Natural killer cell (primary cell): ENCODE measurements around the gene RAI2. TPM values are rescaled to one million over a fixed set of nuclear protein-coding genes. Genes with fewer than 3 reads are reported as not detected.

ENCODE experiments used
- ATAC-seq, 3 donors: fragments of 150-1000 bp in 2 of 3; fragments of 200-7000 bp in 1 of 3; cut with Tn5 transposase; 1 replicate in 1 of 3; 2 replicates in 2 of 3; pipeline ENCODE4 v1.10.0; 2021; ENCODE audit warnings: mild to moderate bottlenecking in 2 of 3, moderate library complexity in 2 of 3
- DNase-seq, 2 donors: peaks; one replicate each; pipeline versions ENCODE4 v3.0.0 to v3.0.0-alpha.2; 2013 to 2021; ENCODE audit warnings: mixed read lengths in 1 of 2
- H3K27ac ChIP-seq: one replicate; pipeline ENCODE4 v1.5.1; 2013; ENCODE audit warnings: mild to moderate bottlenecking, low read length
- H3K27me3 ChIP-seq: one replicate; pipeline ENCODE4 v1.6.1; 2013; ENCODE audit warnings: low read length; ENCODE audit not compliant: control insufficient read depth, insufficient read depth
- H3K36me3 ChIP-seq: one replicate; pipeline ENCODE4 v1.6.1; 2013; ENCODE audit warnings: low read length; ENCODE audit not compliant: control insufficient read depth, insufficient read depth
- H3K4me1 ChIP-seq: one replicate; pipeline ENCODE4 v1.6.1; 2013; ENCODE audit warnings: low read length; ENCODE audit not compliant: control insufficient read depth, insufficient read depth
- H3K4me3 ChIP-seq: one replicate; pipeline ENCODE4 v1.5.1; 2013; ENCODE audit warnings: low read length
- H3K9me3 ChIP-seq: one replicate; pipeline ENCODE4 v1.6.1; 2013; ENCODE audit warnings: low read length; ENCODE audit not compliant: control insufficient read depth, insufficient read depth
- H3K27ac Mint-ChIP-seq, 2 donors: one replicate each; pipeline ENCODE4 v1.8.0; 2022; ENCODE audit warnings: mild to moderate bottlenecking in 2 of 2, mixed read lengths in 2 of 2, moderate library complexity in 1 of 2
- H3K27me3 Mint-ChIP-seq, 2 donors: one replicate each; pipeline ENCODE4 v1.8.0; 2022; ENCODE audit warnings: low read depth in 2 of 2, mixed read lengths in 2 of 2
- H3K36me3 Mint-ChIP-seq: one replicate; pipeline ENCODE4 v1.8.0; 2022; ENCODE audit warnings: mixed read lengths
- H3K4me1 Mint-ChIP-seq, 2 donors: one replicate each; pipeline ENCODE4 v1.8.0; 2022; ENCODE audit warnings: mixed read lengths in 2 of 2
- H3K4me3 Mint-ChIP-seq: one replicate; pipeline ENCODE4 v1.8.0; 2022; ENCODE audit warnings: mild to moderate bottlenecking, moderate library complexity, mixed read lengths
- H3K9me3 Mint-ChIP-seq, 2 donors: one replicate each; pipeline ENCODE4 v1.8.0; 2022; ENCODE audit warnings: mixed read lengths in 2 of 2
- CTCF ChIP-seq: fragments of 200-600 bp; IDR thresholded peaks from one replicate; pipeline ENCODE4 v1.8.0; 2022; ENCODE audit warnings: antibody characterized with exemption
- WGBS: methylation state at CpG from one replicate; pipeline ENCODE4 v1.1.7; 2013; ENCODE audit warnings: missing lambda C conversion rate; ENCODE audit not compliant: insufficient coverage; 5-methylcytosine and 5-hydroxymethylcytosine counted together
- intact Hi-C: fragments of 100-400 bp; cut with micrococcal nuclease; formaldehyde crosslinking; loops from one replicate; pipeline ENCODE4 v1.14.2; 2022
- total RNA-seq, 4 donors: library from RNA; stranded (reverse); fragments of 120-200 nt in 1 of 4; gene quantifications; one replicate each; pipeline versions ENCODE4 v1.2.3 to v1.2.4, GENCODE V29; 2013 to 2022

RAI2 gene
- total RNA-seq, 3 donors from 2014 or later (not counting 1 experiment from before 2014, with no cell fraction given), result not detected

- ATAC-seq (no peak), DNase-seq (no peak)
- H3K27me3 ChIP-seq, result no peaks in the 10 kb centered on the region
- H3K4me3 ChIP-seq, result no peak overlapping the region
- no peak for TF ChIP-seq CTCF
- H3K4me1 ChIP-seq, result no peaks in the 10 kb centered on the region
- H3K27me3 Mint-ChIP-seq, result peaks cover 0 to 7% of the 10 kb centered on the region in 2 donors
- intact Hi-C loops, result no loop called here
- H3K36me3 Mint-ChIP-seq, result no peaks in the 10 kb centered on the region
- no peaks in the 10 kb centered on the region for H3K4me1 Mint-ChIP-seq
- 84% methylated on average over 4 of the region's 4 CpGs for WGBS
- H3K4me3 Mint-ChIP-seq, result no peak overlapping the region
- H3K36me3 ChIP-seq, result no peaks in the 10 kb centered on the region
- H3K27ac ChIP-seq, result no peak overlapping the region
- H3K9me3 Mint-ChIP-seq, result no peaks in the 10 kb centered on the region
- no peaks in the 10 kb centered on the region for H3K9me3 ChIP-seq
- no peak overlapping the region for H3K27ac Mint-ChIP-seq
These were observed 51.8 kb downstream of the RAI2 start for GRCh38 chrX:17809273-17809672.

GRCh38 chrX:17805120-17805519 lies 56.0 kb downstream of the RAI2 start:
- Histone ChIP-seq H3K27ac (no peak overlapping the region), H3K9me3 (no peaks in the 10 kb centered on the region), H3K36me3 (no peaks in the 10 kb centered on the region), H3K4me1 (no peaks in the 10 kb centered on the region), H3K4me3 (no peak overlapping the region), H3K27me3 (no peaks in the 10 kb centered on the region)
- H3K9me3 Mint-ChIP-seq, result no peaks in the 10 kb centered on the region
- H3K27ac Mint-ChIP-seq, result no peak overlapping the region
- ATAC-seq (no peak), DNase-seq (no peak)
- peaks cover 0 to 7% of the 10 kb centered on the region in 2 donors for H3K27me3 Mint-ChIP-seq
- no peak overlapping the region for H3K4me3 Mint-ChIP-seq
- intact Hi-C loops, result no loop called here
- no peaks in the 10 kb centered on the region for H3K36me3 Mint-ChIP-seq
- no peak for TF ChIP-seq CTCF
- H3K4me1 Mint-ChIP-seq, result no peaks in the 10 kb centered on the region
- 67% methylated on average over 3 of the region's 6 CpGs for WGBS

- no peak overlapping the region for H3K4me3 Mint-ChIP-seq
- ATAC-seq (no peak), DNase-seq (no peak)
- Histone ChIP-seq H3K4me1 (no peaks in the 10 kb centered on the region), H3K4me3 (no peak overlapping the region), H3K36me3 (no peaks in the 10 kb centered on the region), H3K9me3 (no peaks in the 10 kb centered on the region), H3K27me3 (no peaks in the 10 kb centered on the region), H3K27ac (no peak overlapping the region)
- H3K27ac Mint-ChIP-seq, result no peak overlapping the region
- H3K36me3 Mint-ChIP-seq, result no peaks in the 10 kb centered on the region
- WGBS, result 100% methylated on average over 1 of the region's 4 CpGs
- H3K27me3 Mint-ChIP-seq, result peaks cover 0 to 1% of the 10 kb centered on the region in 2 donors
- H3K9me3 Mint-ChIP-seq, result no peaks in the 10 kb centered on the region
- intact Hi-C loops, result no loop called here
- no peaks in the 10 kb centered on the region for H3K4me1 Mint-ChIP-seq
- TF ChIP-seq CTCF, result no peak
These were observed 57.6 kb downstream of the RAI2 start for GRCh38 chrX:17803449-17803848.

- no peak for TF ChIP-seq CTCF
- Histone ChIP-seq H3K4me3 (no peak overlapping the region), H3K27me3 (no peaks in the 10 kb centered on the region), H3K4me1 (no peaks in the 10 kb centered on the region), H3K27ac (no peak overlapping the region), H3K9me3 (no peaks in the 10 kb centered on the region), H3K36me3 (no peaks in the 10 kb centered on the region)
- H3K27me3 Mint-ChIP-seq, result no peaks in the 10 kb centered on the region
- intact Hi-C loops, result no loop called here
- 97% methylated on average over 7 of the region's 7 CpGs for WGBS
- H3K4me3 Mint-ChIP-seq, result no peak overlapping the region
- H3K36me3 Mint-ChIP-seq, result no peaks in the 10 kb centered on the region
- H3K4me1 Mint-ChIP-seq, result no peaks in the 10 kb centered on the region
- no peaks in the 10 kb centered on the region for H3K9me3 Mint-ChIP-seq
- H3K27ac Mint-ChIP-seq, result no peak overlapping the region
- DNase-seq (no peak), ATAC-seq (no peak)
These were observed 58.3 kb downstream of the RAI2 start for GRCh38 chrX:17802756-17803155.
